ENCODE results near the gene COX20.

Gene COX20

GRCh38 chr1:244854865-244855578 lies 19.6 kb downstream of the COX20 start:
- Mint-ChIP-seq H3K9me3 (no peaks in the 10 kb centered on the region), H3K36me3 (peaks cover 70% of the 10 kb centered on the region)
- no peak for ATAC-seq

GRCh38 chr1:244857761-244858160 lies 22.3 kb downstream of the COX20 start:
- peaks cover 80% of the 10 kb centered on the region for H3K36me3 Mint-ChIP-seq

More at GRCh38 chr1:244854865-244855578, 19.6 kb downstream of the COX20 start:
- Mint-ChIP-seq H3K27ac (peak overlapping the region; percentile 55), H3K4me3 (no peak overlapping the region), H3K4me1 (peaks cover 58% of the 10 kb centered on the region), H3K27me3 (no peaks in the 10 kb centered on the region)

GRCh38 chr1:244858357-244858756 lies 22.9 kb downstream of the COX20 start:
- H3K36me3 Mint-ChIP-seq, result peaks cover 82% of the 10 kb centered on the region
- ATAC-seq, result no peak
- no peaks in the 10 kb centered on the region for H3K27me3 Mint-ChIP-seq
- no peaks in the 10 kb centered on the region for H3K9me3 Mint-ChIP-seq
- H3K4me3 Mint-ChIP-seq, result no peak overlapping the region
- H3K27ac Mint-ChIP-seq, result peak overlapping the region; percentile 12
- peaks cover 75% of the 10 kb centered on the region for H3K4me1 Mint-ChIP-seq

More at GRCh38 chr1:244857761-244858160, 22.3 kb downstream of the COX20 start:
- Mint-ChIP-seq H3K9me3 (no peaks in the 10 kb centered on the region), H3K4me1 (peaks cover 75% of the 10 kb centered on the region), H3K27me3 (no peaks in the 10 kb centered on the region), H3K4me3 (no peak overlapping the region), H3K27ac (peak overlapping the region; percentile 12)
- ATAC-seq, result no peak

GRCh38 chr1:244860078-244860477 lies 24.6 kb downstream of the COX20 start:
- Mint-ChIP-seq H3K27me3 (no peaks in the 10 kb centered on the region), H3K36me3 (peaks cover 74% of the 10 kb centered on the region), H3K27ac (peak overlapping the region; percentile 40), H3K9me3 (no peaks in the 10 kb centered on the region), H3K4me1 (peaks cover 64% of the 10 kb centered on the region), H3K4me3 (peak overlapping the region; percentile 48)
- ATAC-seq, result no peak

GRCh38 chr1:244860914-244861610 lies 25.6 kb downstream of the COX20 start:
- H3K27me3 Mint-ChIP-seq, result no peaks in the 10 kb centered on the region
- H3K4me1 Mint-ChIP-seq, result peaks cover 58% of the 10 kb centered on the region
- ATAC-seq, result no peak
- H3K27ac Mint-ChIP-seq, result peak overlapping the region; percentile 100
- no peaks in the 10 kb centered on the region for H3K9me3 Mint-ChIP-seq
- H3K36me3 Mint-ChIP-seq, result peaks cover 64% of the 10 kb centered on the region
- H3K4me3 Mint-ChIP-seq, result peak overlapping the region; percentile 79

- Mint-ChIP-seq H3K4me3 (peak overlapping the region; percentile 79), H3K27me3 (no peaks in the 10 kb centered on the region), H3K9me3 (no peaks in the 10 kb centered on the region), H3K27ac (peak overlapping the region; percentile 100), H3K4me1 (peaks cover 52% of the 10 kb centered on the region), H3K36me3 (peaks cover 58% of the 10 kb centered on the region)
- ATAC-seq, result no peak
Observed at GRCh38 chr1:244861683-244862082, 26.2 kb downstream of the COX20 start.

GRCh38 chr1:244862354-244862698 lies 26.9 kb downstream of the COX20 start:
- no peaks in the 10 kb centered on the region for H3K27me3 Mint-ChIP-seq
- H3K4me1 Mint-ChIP-seq, result peaks cover 48% of the 10 kb centered on the region
- H3K36me3 Mint-ChIP-seq, result peaks cover 51% of the 10 kb centered on the region
- no peaks in the 10 kb centered on the region for H3K9me3 Mint-ChIP-seq
- H3K4me3 Mint-ChIP-seq, result peak overlapping the region; percentile 95
- no peak for ATAC-seq
- peak overlapping the region; percentile 100 for H3K27ac Mint-ChIP-seq

GRCh38 chr1:244862699-244863490 lies 27.4 kb downstream of the COX20 start:
- Mint-ChIP-seq H3K4me3 (peak overlapping the region; percentile 95), H3K27ac (peak overlapping the region; percentile 100), H3K36me3 (peaks cover 46% of the 10 kb centered on the region), H3K27me3 (no peaks in the 10 kb centered on the region), H3K4me1 (peaks cover 43% of the 10 kb centered on the region), H3K9me3 (no peaks in the 10 kb centered on the region)
- ATAC-seq, result peak; percentile 84

GRCh38 chr1:244863491-244864252 lies 28.2 kb downstream of the COX20 start:
- Mint-ChIP-seq H3K27me3 (no peaks in the 10 kb centered on the region), H3K27ac (peak overlapping the region; percentile 100), H3K4me3 (peak overlapping the region; percentile 95), H3K36me3 (peaks cover 41% of the 10 kb centered on the region), H3K4me1 (peaks cover 40% of the 10 kb centered on the region), H3K9me3 (no peaks in the 10 kb centered on the region)
- peak; percentile 3 for ATAC-seq

GRCh38 chr1:244864253-244865027 lies 29.0 kb downstream of the COX20 start, which contains the start of gene HNRNPU:
TSS of gene HNRNPU (minus strand) at chr1:244864543. CDS start at chr1:244864307, 236 bp downstream.
- H3K36me3 Mint-ChIP-seq, result peaks cover 37% of the 10 kb centered on the region
- ATAC-seq, result peak; percentile 89
- H3K4me1 Mint-ChIP-seq, result peaks cover 36% of the 10 kb centered on the region
- no peaks in the 10 kb centered on the region for H3K9me3 Mint-ChIP-seq
- H3K4me3 Mint-ChIP-seq, result peak within 1 kb of the TSS; percentile 95
- no peaks in the 10 kb centered on the region for H3K27me3 Mint-ChIP-seq
- H3K27ac Mint-ChIP-seq, result peak within 1 kb of the TSS; percentile 100

GRCh38 chr1:244865028-244865371 lies 29.5 kb downstream of the COX20 start:
- Mint-ChIP-seq H3K9me3 (no peaks in the 10 kb centered on the region), H3K36me3 (peaks cover 32% of the 10 kb centered on the region), H3K27me3 (no peaks in the 10 kb centered on the region), H3K4me3 (peak overlapping the region; percentile 95), H3K27ac (peak overlapping the region; percentile 100), H3K4me1 (peaks cover 32% of the 10 kb centered on the region)
- ATAC-seq, result no peak

GRCh38 chr1:244865820-244866219 lies 30.4 kb downstream of the COX20 start:
- no peak overlapping the region for H3K4me3 Mint-ChIP-seq
- no peaks in the 10 kb centered on the region for H3K9me3 Mint-ChIP-seq
- ATAC-seq, result no peak
- H3K36me3 Mint-ChIP-seq, result peaks cover 27% of the 10 kb centered on the region
- peaks cover 27% of the 10 kb centered on the region for H3K4me1 Mint-ChIP-seq
- no peaks in the 10 kb centered on the region for H3K27me3 Mint-ChIP-seq
- H3K27ac Mint-ChIP-seq, result peak overlapping the region; percentile 100

GRCh38 chr1:244866355-244866754 lies 30.9 kb downstream of the COX20 start:
- H3K27me3 Mint-ChIP-seq, result no peaks in the 10 kb centered on the region
- H3K27ac Mint-ChIP-seq, result no peak overlapping the region
- H3K36me3 Mint-ChIP-seq, result peaks cover 23% of the 10 kb centered on the region
- no peaks in the 10 kb centered on the region for H3K9me3 Mint-ChIP-seq
- no peak for ATAC-seq
- peaks cover 22% of the 10 kb centered on the region for H3K4me1 Mint-ChIP-seq
- no peak overlapping the region for H3K4me3 Mint-ChIP-seq

Measured in stimulated activated memory B cell treated with anti-CD40 and anti-IgM and Interleukin-4, amounts not matched to agents 10 μg/mL and 1 μg/mL and 100 μg/mL, for 72 hours (primary cell).